CD8-positive, alpha-beta memory T cell (primary cell): ENCODE measurements around the gene MAST4. TPM values are rescaled to one million over a fixed set of nuclear protein-coding genes. Genes with fewer than 3 reads are reported as not detected.

Experiments used
- CTCF ChIA-PET: fragments of 350-600 bp; sonication (Branson Sonifier 250); formaldehyde crosslinking; loops from one replicate; lab custom pipeline; 2021; ENCODE audit warnings: antibody characterized with exemption; lab: Charles Lee
- POLR2A ChIA-PET: fragments of 350-600 bp; sonication (Branson Sonifier 250); formaldehyde crosslinking; loops from one replicate; lab custom pipeline; 2021; ENCODE audit warnings: antibody characterized with exemption; lab: Charles Lee
- DNase-seq, 5 donors: peaks; one replicate each; pipeline versions ENCODE4 v3.0.0 to v3.0.0-alpha.2; 2020 to 2022; ENCODE audit warnings: mixed read lengths in 1 of 5
- H3K27ac ChIP-seq: one replicate; pipeline ENCODE4 v1.7.0; 2013; ENCODE audit warnings: low read depth, mild to moderate bottlenecking, low read length, moderate library complexity
- H3K27me3 ChIP-seq: 2 replicates; pipeline ENCODE4 v1.7.0; 2013; ENCODE audit warnings: low read length, mild to moderate bottlenecking; ENCODE audit not compliant: insufficient read depth, poor library complexity, severe bottlenecking
- H3K36me3 ChIP-seq: 2 replicates; pipeline ENCODE4 v1.7.0; 2013; ENCODE audit warnings: mild to moderate bottlenecking, low read length, moderate library complexity; ENCODE audit not compliant: insufficient read depth
- H3K4me1 ChIP-seq: 2 replicates; pipeline ENCODE4 v1.7.0; 2013; ENCODE audit warnings: mild to moderate bottlenecking, low read length, moderate library complexity; ENCODE audit not compliant: insufficient read depth
- H3K4me3 ChIP-seq: 2 replicates; pipeline ENCODE4 v1.7.0; 2013; ENCODE audit warnings: mild to moderate bottlenecking, low read length
- H3K9me3 ChIP-seq: 2 replicates; pipeline ENCODE4 v1.7.0; 2013; ENCODE audit warnings: mild to moderate bottlenecking, low read length
- H3K27ac Mint-ChIP-seq, 8 donors: one replicate each; pipeline ENCODE4 v1.8.0; 2020 to 2021; ENCODE audit warnings: mixed read lengths in 8 of 8, mild to moderate bottlenecking in 6 of 8, inconsistent platforms in 3 of 8, moderate library complexity in 3 of 8
- H3K27me3 Mint-ChIP-seq, 2 donors: one replicate each; pipeline ENCODE4 v1.8.0; 2020 to 2021; ENCODE audit warnings: mixed read lengths in 2 of 2, mild to moderate bottlenecking in 1 of 2, moderate library complexity in 1 of 2
- H3K36me3 Mint-ChIP-seq, 3 donors: one replicate each; pipeline ENCODE4 v1.8.0; 2020 to 2021; ENCODE audit warnings: mixed read lengths in 3 of 3, inconsistent platforms in 1 of 3, mild to moderate bottlenecking in 1 of 3
- H3K4me1 Mint-ChIP-seq, 3 donors: one replicate each; pipeline ENCODE4 v1.8.0; 2020 to 2021; ENCODE audit warnings: mixed read lengths in 3 of 3, inconsistent platforms in 1 of 3, mild to moderate bottlenecking in 1 of 3
- H3K4me3 Mint-ChIP-seq, 7 donors: one replicate each; pipeline ENCODE4 v1.8.0; 2020 to 2021; ENCODE audit warnings: mixed read lengths in 7 of 7, mild to moderate bottlenecking in 6 of 7, moderate library complexity in 4 of 7, inconsistent platforms in 2 of 7
- H3K9me3 Mint-ChIP-seq, 5 donors: one replicate each; pipeline ENCODE4 v1.8.0; 2020 to 2022; ENCODE audit warnings: mixed read lengths in 5 of 5, mild to moderate bottlenecking in 3 of 5, moderate library complexity in 2 of 5, inconsistent platforms in 1 of 5
- polyA plus RNA-seq: library from polyadenylated mRNA; unstranded; fragments of 300-500 nt; fragmentation: Illumina TruSeq; gene quantifications from one replicate; pipeline ENCODE4 v1.2.3, GENCODE V29; 2021
- total RNA-seq, 2 experiments: library from RNA; stranded (reverse); gene quantifications; one replicate each; pipeline ENCODE4 v1.2.3, GENCODE V29; 2021

MAST4 gene
- total and polyA plus RNA-seq, 3 experiments from 2014 or later = 5.0 to 7.2 (median 6.5) TPM

DNA sequence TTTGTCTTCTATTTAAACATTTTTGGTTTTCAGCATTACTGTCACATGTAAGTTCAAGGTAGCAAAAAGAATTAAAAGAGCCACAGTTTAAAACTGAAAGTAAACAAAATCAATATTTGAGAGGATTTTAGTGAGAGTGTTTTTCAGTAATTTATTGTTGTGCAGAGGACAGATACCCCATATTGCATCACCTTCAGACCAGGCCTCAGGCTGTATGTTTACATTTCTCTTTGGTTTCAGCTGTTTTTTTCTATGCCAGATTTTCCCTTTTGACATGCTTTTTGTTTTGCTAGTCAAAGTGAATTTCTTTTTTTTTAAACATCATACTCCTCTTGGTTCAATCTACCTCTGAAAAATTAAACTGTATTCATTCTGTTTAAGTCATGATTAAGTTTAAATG is 47.2 kb downstream of the MAST4 start:
- Mint-ChIP-seq H3K36me3 (no peaks in the 10 kb centered on the region), H3K27ac (no peak overlapping the region), H3K27me3 (peaks cover 5 to 20% of the 10 kb centered on the region in 2 donors), H3K9me3 (peaks cover 0 to 1% (median 0%) of the 10 kb centered on the region in 5 donors), H3K4me3 (no peak overlapping the region), H3K4me1 (no peaks in the 10 kb centered on the region)
- H3K36me3 ChIP-seq = no peaks in the 10 kb centered on the region
- no peak overlapping the region for H3K27ac ChIP-seq
- no peaks in the 10 kb centered on the region for H3K4me1 ChIP-seq
- H3K9me3 ChIP-seq = no peaks in the 10 kb centered on the region
- no peak for DNase-seq
- no peak overlapping the region for H3K4me3 ChIP-seq
- H3K27me3 ChIP-seq = no peaks in the 10 kb centered on the region
- ChIA-PET CTCF (no interaction called here), POLR2A (no interaction called here)

DNA sequence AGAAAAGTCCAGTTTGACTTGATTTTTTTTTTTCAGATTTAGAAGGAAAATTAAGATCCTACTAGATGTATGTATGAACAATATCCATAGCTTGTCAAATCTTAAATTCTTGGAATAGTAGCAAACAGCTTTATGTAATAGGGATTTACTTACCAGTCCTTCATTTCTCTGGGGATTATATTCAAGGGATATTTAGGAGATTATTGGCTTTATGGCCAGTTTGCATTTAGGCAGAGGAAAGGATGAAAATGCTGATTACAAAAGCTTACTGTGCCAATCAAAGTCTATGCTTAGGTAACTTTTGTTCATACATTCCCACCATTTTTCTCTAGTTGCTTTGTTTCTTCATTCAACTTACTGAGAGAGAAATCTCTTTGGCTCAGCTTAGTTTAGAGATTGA is 47.9 kb downstream of the MAST4 start:
- ChIA-PET CTCF (no interaction called here), POLR2A (no interaction called here)
- H3K27me3 ChIP-seq = no peaks in the 10 kb centered on the region
- H3K4me3 ChIP-seq = no peak overlapping the region
- no peaks in the 10 kb centered on the region for H3K9me3 ChIP-seq
- H3K36me3 ChIP-seq = no peaks in the 10 kb centered on the region
- no peaks in the 10 kb centered on the region for H3K4me1 ChIP-seq
- no peak overlapping the region for H3K27ac Mint-ChIP-seq
- no peak overlapping the region for H3K27ac ChIP-seq
- H3K9me3 Mint-ChIP-seq = peaks cover 0 to 1% (median 0%) of the 10 kb centered on the region in 5 donors
- H3K4me1 Mint-ChIP-seq = no peaks in the 10 kb centered on the region
- H3K4me3 Mint-ChIP-seq = no peak overlapping the region
- no peak for DNase-seq
- no peaks in the 10 kb centered on the region for H3K36me3 Mint-ChIP-seq
- peaks cover 5 to 20% of the 10 kb centered on the region in 2 donors for H3K27me3 Mint-ChIP-seq

DNA sequence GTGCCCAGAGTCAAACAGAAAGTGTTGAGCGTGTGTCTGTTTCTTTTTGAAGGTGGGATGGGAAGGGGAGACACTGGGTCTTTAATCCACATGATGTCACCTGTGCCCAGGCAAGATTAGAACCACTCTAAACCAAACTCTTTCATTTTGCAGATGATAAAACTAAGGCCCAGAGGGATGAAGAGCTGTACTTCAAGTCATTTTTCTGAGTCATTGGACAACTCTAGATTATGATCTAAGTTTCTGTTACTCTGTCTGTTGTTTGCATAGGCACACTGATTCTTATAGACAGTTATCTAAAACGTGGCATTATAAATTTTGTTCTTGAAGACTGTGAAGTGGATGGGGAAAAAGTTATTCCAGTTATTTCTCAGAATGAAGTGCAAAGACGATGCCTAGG is 48.8 kb downstream of the MAST4 start:
- H3K9me3 ChIP-seq = no peaks in the 10 kb centered on the region
- CTCF ChIA-PET = no interaction called here
- Mint-ChIP-seq H3K4me3 (no peak overlapping the region), H3K36me3 (no peaks in the 10 kb centered on the region), H3K27me3 (peaks cover 5 to 20% of the 10 kb centered on the region in 2 donors), H3K27ac (no peak overlapping the region), H3K4me1 (no peaks in the 10 kb centered on the region), H3K9me3 (peaks cover 0 to 1% (median 0%) of the 10 kb centered on the region in 5 donors)
- DNase-seq = no peak
- POLR2A ChIA-PET = no interaction called here
- no peaks in the 10 kb centered on the region for H3K4me1 ChIP-seq
- no peak overlapping the region for H3K4me3 ChIP-seq
- no peaks in the 10 kb centered on the region for H3K27me3 ChIP-seq
- H3K36me3 ChIP-seq = no peaks in the 10 kb centered on the region
- no peak overlapping the region for H3K27ac ChIP-seq

DNA sequence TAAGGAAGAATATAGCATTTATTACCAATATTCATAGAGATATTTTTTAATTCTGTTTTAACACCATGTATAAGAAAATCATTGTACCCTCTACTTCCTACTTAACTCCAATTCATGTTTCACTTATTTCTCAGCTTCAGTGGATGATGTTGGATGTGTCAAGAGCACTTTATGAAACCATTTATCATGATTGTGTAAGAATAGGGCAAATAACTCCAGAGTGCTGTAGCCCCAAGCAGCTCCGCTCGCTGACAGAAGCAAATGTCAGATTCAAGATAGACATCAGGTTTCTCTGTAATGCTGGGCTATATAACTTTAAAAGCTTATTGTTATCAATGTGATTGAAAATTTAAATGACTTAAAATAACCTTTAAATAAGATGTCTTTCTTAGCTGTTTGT is 50.4 kb downstream of the MAST4 start:
- no peak overlapping the region for H3K4me3 Mint-ChIP-seq
- peaks cover 4 to 21% of the 10 kb centered on the region in 2 donors for H3K27me3 Mint-ChIP-seq
- no peak overlapping the region for H3K27ac Mint-ChIP-seq
- Histone ChIP-seq H3K4me1 (no peaks in the 10 kb centered on the region), H3K27ac (no peak overlapping the region), H3K9me3 (no peaks in the 10 kb centered on the region), H3K36me3 (no peaks in the 10 kb centered on the region), H3K27me3 (no peaks in the 10 kb centered on the region), H3K4me3 (no peak overlapping the region)
- no peak for DNase-seq
- ChIA-PET POLR2A (no interaction called here), CTCF (no interaction called here)
- no peaks in the 10 kb centered on the region for H3K4me1 Mint-ChIP-seq
- H3K36me3 Mint-ChIP-seq = no peaks in the 10 kb centered on the region
- peaks cover 0 to 1% (median 0%) of the 10 kb centered on the region in 5 donors for H3K9me3 Mint-ChIP-seq

DNA sequence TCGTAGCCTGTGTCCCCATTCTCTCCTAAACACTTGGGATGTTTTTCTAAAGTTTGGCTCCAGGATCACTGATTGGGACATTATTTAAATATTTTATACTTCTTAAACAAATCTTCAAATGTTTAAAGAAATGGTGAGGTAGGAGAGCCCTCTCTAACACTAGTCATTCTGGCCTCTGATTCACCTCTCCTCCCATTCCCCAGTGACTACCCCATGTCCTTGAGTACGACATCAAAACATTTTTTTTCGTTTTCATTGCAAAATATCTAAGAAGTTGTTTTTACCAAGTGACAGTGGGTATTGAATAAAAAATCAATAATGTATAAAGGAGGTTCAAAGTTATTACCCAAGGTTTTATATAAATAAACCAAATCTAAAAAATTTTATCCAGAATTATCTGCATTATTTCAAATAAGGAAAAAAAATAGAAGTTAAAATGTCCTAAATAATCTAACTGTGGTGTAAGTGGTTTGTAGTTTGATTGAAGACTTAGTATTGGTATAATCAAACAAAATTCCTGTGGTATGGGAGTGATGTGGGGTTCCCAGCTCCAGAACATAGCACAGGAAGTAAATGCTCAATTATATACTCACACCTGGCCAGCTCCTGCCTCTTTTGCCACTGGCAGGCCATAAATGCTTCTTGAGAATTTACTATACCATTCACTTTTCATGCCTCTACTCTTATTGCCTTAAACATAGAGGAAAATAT is 51.1 kb downstream of the MAST4 start:
- no peaks in the 10 kb centered on the region for H3K4me1 Mint-ChIP-seq
- POLR2A ChIA-PET = no interaction called here
- Histone ChIP-seq H3K4me1 (no peaks in the 10 kb centered on the region), H3K27ac (no peak overlapping the region), H3K36me3 (no peaks in the 10 kb centered on the region), H3K9me3 (no peaks in the 10 kb centered on the region), H3K27me3 (no peaks in the 10 kb centered on the region), H3K4me3 (no peak overlapping the region)
- DNase-seq = no peak
- H3K36me3 Mint-ChIP-seq = no peaks in the 10 kb centered on the region
- no peak overlapping the region for H3K4me3 Mint-ChIP-seq
- no peak overlapping the region for H3K27ac Mint-ChIP-seq
- peaks cover 0 to 1% (median 0%) of the 10 kb centered on the region in 5 donors for H3K9me3 Mint-ChIP-seq
- CTCF ChIA-PET = no interaction called here
- H3K27me3 Mint-ChIP-seq = peaks cover 8 to 17% of the 10 kb centered on the region in 2 donors

DNA sequence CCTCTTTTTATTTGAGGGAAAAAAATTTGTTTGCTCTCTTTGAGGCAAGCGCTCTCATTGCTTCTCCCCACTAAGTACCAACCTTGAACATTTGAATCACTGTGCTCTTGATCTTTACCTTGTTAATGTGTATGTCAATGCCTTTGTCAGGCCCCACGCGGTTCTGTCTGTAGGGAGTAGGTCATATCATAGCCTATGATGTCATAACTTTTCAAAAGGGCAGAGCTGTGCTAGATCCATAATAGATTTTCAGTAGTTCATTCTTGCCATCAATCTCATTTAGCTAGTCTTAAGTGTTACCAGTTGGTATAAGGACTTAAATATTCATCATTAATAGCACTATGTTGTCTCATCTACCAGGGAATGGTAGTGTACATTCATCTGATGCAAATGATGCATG is 56.6 kb downstream of the MAST4 start:
- Mint-ChIP-seq H3K27ac (no peak overlapping the region), H3K4me3 (no peak overlapping the region)
- H3K36me3 ChIP-seq = no peaks in the 10 kb centered on the region

DNA sequence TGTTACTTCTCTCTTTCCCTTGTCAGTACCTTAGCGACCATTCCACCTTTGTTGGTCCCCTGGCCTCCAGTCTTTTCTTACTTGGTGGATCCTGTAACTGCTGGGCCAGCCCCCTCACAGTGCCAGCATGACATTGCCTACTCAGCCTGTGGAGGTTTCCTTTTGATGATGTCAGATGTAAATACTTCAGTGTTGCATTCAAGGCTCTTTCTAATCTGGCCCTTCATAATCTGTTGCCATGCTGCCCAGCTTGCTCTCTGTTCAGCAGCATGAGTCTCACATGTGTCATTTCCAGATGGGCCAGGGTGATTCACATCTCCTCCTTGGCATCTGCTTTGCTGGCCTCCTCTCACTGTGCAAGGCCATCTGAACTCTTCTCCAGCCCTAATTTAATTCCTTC is 57.1 kb downstream of the MAST4 start:
- Mint-ChIP-seq H3K27ac (no peak overlapping the region), H3K27me3 (peaks cover 8% of the 10 kb centered on the region in 2 donors), H3K4me1 (no peaks in the 10 kb centered on the region), H3K36me3 (no peaks in the 10 kb centered on the region), H3K4me3 (no peak overlapping the region), H3K9me3 (no peaks in the 10 kb centered on the region)
- Histone ChIP-seq H3K9me3 (no peaks in the 10 kb centered on the region), H3K36me3 (no peaks in the 10 kb centered on the region), H3K27ac (no peak overlapping the region), H3K4me1 (no peaks in the 10 kb centered on the region), H3K4me3 (no peak overlapping the region), H3K27me3 (no peaks in the 10 kb centered on the region)
- ChIA-PET POLR2A (no interaction called here), CTCF (no interaction called here)
- no peak for DNase-seq

More for the DNA sequence above, 56.6 kb downstream of the MAST4 start:
- Histone ChIP-seq H3K4me1 (no peaks in the 10 kb centered on the region), H3K27me3 (no peaks in the 10 kb centered on the region), H3K4me3 (no peak overlapping the region), H3K9me3 (no peaks in the 10 kb centered on the region), H3K27ac (no peak overlapping the region)
- POLR2A ChIA-PET = no interaction called here
- Mint-ChIP-seq H3K27me3 (peaks cover 8% of the 10 kb centered on the region in 2 donors), H3K36me3 (no peaks in the 10 kb centered on the region), H3K4me1 (no peaks in the 10 kb centered on the region), H3K9me3 (peaks cover 0 to under 1% (median 0%) of the 10 kb centered on the region in 5 donors)
- no peak for DNase-seq
- CTCF ChIA-PET = no interaction called here

DNA sequence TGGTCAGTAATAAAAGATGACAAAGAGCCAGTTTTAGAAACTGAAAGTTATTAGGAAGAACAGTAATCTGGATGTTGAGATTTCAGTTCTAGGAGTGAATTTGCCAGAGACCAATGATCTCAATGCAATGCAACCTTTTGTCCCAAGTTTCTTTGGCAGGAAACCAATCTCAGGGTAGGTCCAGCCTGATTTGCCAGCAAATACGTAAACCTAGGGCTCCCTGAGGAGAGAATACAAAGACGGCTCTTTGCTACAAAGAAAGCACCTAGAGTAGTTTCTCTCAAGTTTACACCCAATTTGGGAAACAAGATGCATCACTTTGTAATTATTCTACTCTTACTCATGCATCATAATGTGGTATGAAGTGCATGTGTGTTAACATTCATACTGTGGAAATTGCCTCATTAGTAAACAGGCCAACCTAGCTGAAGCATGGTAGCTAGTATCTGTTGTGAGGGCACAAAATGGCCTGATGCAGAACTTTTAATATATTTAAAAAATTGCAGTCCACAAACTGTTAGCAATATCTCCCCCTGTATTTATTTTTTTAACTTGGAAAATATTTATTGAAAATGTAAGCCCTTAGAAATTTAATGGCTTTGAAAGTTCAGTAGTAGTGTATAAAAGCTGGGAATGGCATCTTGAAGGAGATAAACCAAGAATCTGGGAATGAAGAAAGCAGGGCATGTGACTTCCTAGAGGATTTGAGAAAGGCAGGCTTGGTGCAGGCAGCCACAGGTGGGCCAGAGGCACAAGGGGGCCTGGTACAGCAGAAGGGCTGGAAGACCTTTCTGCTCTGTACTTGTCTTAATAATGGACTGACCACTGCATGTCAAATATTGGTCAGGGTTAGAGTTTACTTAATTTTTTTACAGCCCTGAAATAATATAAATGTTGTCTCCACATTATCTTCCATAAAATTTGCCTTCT is 59.5 kb downstream of the MAST4 start:
- CTCF ChIA-PET = no interaction called here

More for the DNA sequence above, 59.5 kb downstream of the MAST4 start:
- Histone ChIP-seq H3K27me3 (no peaks in the 10 kb centered on the region), H3K9me3 (no peaks in the 10 kb centered on the region), H3K27ac (no peak overlapping the region), H3K36me3 (no peaks in the 10 kb centered on the region), H3K4me1 (no peaks in the 10 kb centered on the region), H3K4me3 (no peak overlapping the region)
- no peak for DNase-seq
- H3K27ac Mint-ChIP-seq = no peak overlapping the region
- H3K36me3 Mint-ChIP-seq = no peaks in the 10 kb centered on the region
- no peaks in the 10 kb centered on the region for H3K4me1 Mint-ChIP-seq
- POLR2A ChIA-PET = no interaction called here
- no peak overlapping the region for H3K4me3 Mint-ChIP-seq
- peaks cover 11 to 14% of the 10 kb centered on the region in 2 donors for H3K27me3 Mint-ChIP-seq
- H3K9me3 Mint-ChIP-seq = no peaks in the 10 kb centered on the region
